K562 (cell line): ENCODE results near the gene NFS1. TPM values are rescaled to one million over a fixed set of nuclear protein-coding genes. Genes with fewer than 3 reads are reported as not detected.

Source experiments
- ATAC-seq: fragments of 200-7000 bp; cut with Tn5 transposase; 3 replicates; pipeline ENCODE4 v1.9.1; 2020; ENCODE audit warnings: moderate library complexity
- BruUV-seq: library from RNA; stranded (reverse); fragments of 400-500 nt; replicated peaks from 2 replicates; lab custom pipeline; 2021; lab: Mats Ljungman, UMichigan
- CTCF ChIA-PET: fragments of 300-600 bp; formaldehyde crosslinking; extraction: SDS; loops from one replicate; lab custom pipeline; 2021; ENCODE audit warnings: low intra/inter-chr PET ratio; lab: Yijun Ruan, JAX
- POLR2A ChIA-PET: fragments of 300-600, 350-650 bp; sonication (Branson Sonifier 250); formaldehyde crosslinking; extraction: SDS; loops from one replicate; lab custom pipeline; 2021; ENCODE audit warnings: antibody characterized with exemption, inconsistent platforms; lab: Yijun Ruan, JAX
- DNase-seq, 4 experiments: peaks; one replicate each; pipeline versions ENCODE4 v3.0.0 to v3.0.0-alpha.2; 2011 to 2018; ENCODE audit warnings: low spot score in 3 of 4, mixed read lengths in 3 of 4; ENCODE audit errors: extremely low read depth in 1 of 4
- FAIRE-seq: peaks from 2 replicates; lab custom pipeline; 2011; peaks lifted over from hg19 to GRCh38; lab: Jason Lieb, UNC
- H2AFZ ChIP-seq: 2 replicates; pipeline ENCODE4 v1.6.0; 2011; ENCODE audit warnings: low read depth, low read length, control low read depth, inconsistent platforms
- H3K27ac ChIP-seq: fragments of 200-600 bp; 3 replicates; pipeline ENCODE4 v1.8.0; 2011; ENCODE audit warnings: low read depth, mild to moderate bottlenecking, control low read depth, inconsistent platforms, low read length, moderate library complexity, mixed read lengths; ENCODE audit errors: extremely low read depth
- H3K27me3 ChIP-seq, 2 experiments: fragments of 300-600 bp in 1 of 2; 2 replicates in 1 of 2; 3 replicates in 1 of 2; pipeline versions ENCODE4 v1.6.0 to v1.8.0; 2011; ENCODE audit warnings: inconsistent platforms in 2 of 2, low read length in 2 of 2, mild to moderate bottlenecking in 1 of 2, mixed read lengths in 1 of 2, moderate library complexity in 1 of 2; ENCODE audit not compliant: control insufficient read depth in 2 of 2, insufficient read depth in 2 of 2
- H3K36me3 ChIP-seq: fragments of 300-600 bp; 3 replicates; pipeline ENCODE4 v1.8.0; 2011; ENCODE audit warnings: mild to moderate bottlenecking, low read length, inconsistent platforms; ENCODE audit not compliant: control insufficient read depth, insufficient read depth
- H3K4me1 ChIP-seq, 2 experiments: fragments of 200-600 bp in 1 of 2; replicated peaks in 1 of 2; 2 replicates in 1 of 2; 3 replicates in 1 of 2; pipeline versions ENCODE4 v1.5.1 to v1.8.0; 2011; ENCODE audit warnings: inconsistent platforms in 2 of 2, low read length in 2 of 2, mild to moderate bottlenecking in 1 of 2, mixed read lengths in 1 of 2, moderate library complexity in 1 of 2; ENCODE audit not compliant: control insufficient read depth in 2 of 2, insufficient read depth in 2 of 2
- H3K4me2 ChIP-seq: 2 replicates; pipeline ENCODE4 v1.6.1; 2011; ENCODE audit warnings: low read length, control low read depth, inconsistent platforms, mixed read lengths; ENCODE audit not compliant: insufficient read depth
- H3K4me3 ChIP-seq: fragments of 200-600 bp; sonication (generic), shearing (Covaris generic); 2 replicates; pipeline ENCODE4 v1.5.1; 2016; ENCODE audit warnings: control low read depth, inconsistent platforms
- H3K79me2 ChIP-seq: fragments of 200-600 bp; 3 replicates; pipeline ENCODE4 v1.8.0; 2011; ENCODE audit warnings: low read length, inconsistent platforms; ENCODE audit not compliant: control insufficient read depth, insufficient read depth
- H3K9ac ChIP-seq, 2 experiments: 2 replicates each; pipeline versions ENCODE4 v1.6.0 to v1.6.1; 2011; ENCODE audit warnings: low read depth in 2 of 2, low read length in 2 of 2, control low read depth in 1 of 2, inconsistent platforms in 1 of 2, mild to moderate bottlenecking in 1 of 2, mixed read lengths in 1 of 2; ENCODE audit not compliant: insufficient read depth in 1 of 2
- H3K9me1 ChIP-seq: one replicate; pipeline ENCODE4 v1.6.0; 2011; ENCODE audit warnings: inconsistent platforms, mild to moderate bottlenecking, low read length, moderate library complexity; ENCODE audit not compliant: control insufficient read depth, insufficient read depth
- H3K9me3 ChIP-seq: replicated peaks from 2 replicates; pipeline ENCODE4 v1.5.1; 2011; ENCODE audit warnings: low read depth, low read length, inconsistent platforms; ENCODE audit not compliant: control insufficient read depth, insufficient read depth
- H4K20me1 ChIP-seq: replicated peaks from 2 replicates; pipeline ENCODE4 v1.6.1; 2011; ENCODE audit warnings: low read length, inconsistent platforms, mixed read lengths; ENCODE audit not compliant: control insufficient read depth, insufficient read depth
- ATF1 ChIP-seq, 2 experiments: fragments of 450-650 bp in 1 of 2; IDR thresholded peaks; 2 replicates each; pipeline ENCODE4 v1.6.1; 2016; ENCODE audit warnings: missing compliant biosample characterization in 1 of 2, missing genetic modification characterization in 1 of 2
- E2F8 ChIP-seq: fragments of 450-650 bp; IDR thresholded peaks from 2 replicates; pipeline ENCODE4 v1.7.1; 2018; ENCODE audit warnings: mild to moderate bottlenecking, low read depth; ENCODE audit not compliant: partially characterized antibody
- HMGN3 ChIP-seq: IDR thresholded peaks from 2 replicates; pipeline ENCODE4 v1.6.1; 2011; ENCODE audit warnings: borderline replicate concordance, low read depth, mild to moderate bottlenecking, mixed read lengths, low read length; ENCODE audit not compliant: insufficient read length; ENCODE audit errors: extremely low read depth
- NR0B1 ChIP-seq: fragments of 450-650 bp; IDR thresholded peaks from one replicate; pipeline ENCODE4 v1.6.1; 2018; ENCODE audit warnings: mild to moderate bottlenecking, moderate library complexity; ENCODE audit not compliant: partially characterized antibody
- PHB2 ChIP-seq: fragments of 450-650 bp; IDR thresholded peaks from 2 replicates; pipeline ENCODE4 v1.6.1; 2017; ENCODE audit warnings: low read depth
- PKNOX1 ChIP-seq: fragments of 450-650 bp; IDR thresholded peaks from 2 replicates; pipeline ENCODE4 v1.6.1; 2016
- POLR2H ChIP-seq: IDR thresholded peaks from 2 replicates; pipeline ENCODE4 v1.6.1; 2016; ENCODE audit warnings: missing genetic modification characterization, low read depth, mild to moderate bottlenecking, control low read depth, missing compliant biosample characterization, moderate library complexity
- SREBF2 ChIP-seq: sonication (generic); formaldehyde crosslinking; IDR thresholded peaks from 2 replicates; pipeline ENCODE4 v1.4.0; 2020; ENCODE audit warnings: mild to moderate bottlenecking, missing genetic modification reagents
- TRIM28 ChIP-seq: fragments of 450-650 bp; IDR thresholded peaks from 2 replicates; pipeline ENCODE4 v1.6.1; 2017
- ZNF3 ChIP-seq: fragments of 250-450 bp; sonication (Bioruptor Pico); IDR thresholded peaks from 2 replicates; pipeline ENCODE4 v1.5.0; 2021; ENCODE audit warnings: mild to moderate bottlenecking, moderate library complexity
- ZNF764 ChIP-seq: fragments of 250-450 bp; sonication (Bioruptor Pico); IDR thresholded peaks from 2 replicates; pipeline ENCODE4 v1.4.0; 2020; ENCODE audit warnings: low read depth, mild to moderate bottlenecking, moderate library complexity
- WGBS: fragments of 100-300 bp; shearing (Covaris generic); methylation state at CpG from one replicate; pipeline ENCODE4 v1.1.6; 2016; ENCODE audit warnings: low coverage, mixed read lengths; ENCODE audit not compliant: insufficient coverage; ENCODE audit errors: missing lambda C conversion rate; 5-methylcytosine and 5-hydroxymethylcytosine counted together
- in situ Hi-C: fragments of 300-500 bp; cut with MboI; formaldehyde crosslinking; loops from 4 replicates; pipeline ENCODE4 v1.15.0; 2018; ENCODE audit warnings: inconsistent platforms, mixed read lengths
- intact Hi-C: fragments of 100-400 bp; cut with micrococcal nuclease; formaldehyde crosslinking; loops from 2 replicates; pipeline ENCODE4 v1.14.2; 2022
- polyA plus RNA-seq, 8 experiments: library from polyadenylated mRNA; depleted of rRNA in 4 of 8; stranded (reverse) in 5 of 8; unstranded in 3 of 8; fragments of >200 nt; fragmentation: Nextera tagmentation in 2 of 8; fragmentation: Illumina TruSeq in 1 of 8; extraction: Ambion mirVana in 2 of 8; extraction: Trizol in 1 of 8; gene quantifications; 2 replicates each; pipeline versions ENCODE4 v1.2.1 to v1.2.3, GENCODE V29; 2011 to 2014; ENCODE audit warnings: inconsistent platforms in 1 of 8, missing spikeins in 1 of 8
- total RNA-seq, 7 experiments: library from RNA; depleted of rRNA in 6 of 7; stranded (reverse); fragments of >200 nt in 6 of 7; fragmentation: Illumina TruSeq in 2 of 7; extraction: Trizol in 2 of 7; gene quantifications; 2 replicates each; pipeline versions ENCODE4 v1.2.1 to v1.2.3, GENCODE V29; 2011 to 2021; ENCODE audit warnings: low replicate concordance in 1 of 7
- TF ChIP-seq, protein P1 (sequence below): fragments of 450-650 bp; formaldehyde crosslinking; IDR thresholded peaks from 2 replicates; pipeline ENCODE4 v1.4.0; 2022; ENCODE audit warnings: missing genetic modification characterization

The NFS1 gene
- total and polyA plus RNA-seq, 9 of the 15 experiments (the other 6 are each of a cell fraction or from before 2014, with no cell fraction given), result 11.5 to 84.8 (median 47.1) TPM

DNA sequence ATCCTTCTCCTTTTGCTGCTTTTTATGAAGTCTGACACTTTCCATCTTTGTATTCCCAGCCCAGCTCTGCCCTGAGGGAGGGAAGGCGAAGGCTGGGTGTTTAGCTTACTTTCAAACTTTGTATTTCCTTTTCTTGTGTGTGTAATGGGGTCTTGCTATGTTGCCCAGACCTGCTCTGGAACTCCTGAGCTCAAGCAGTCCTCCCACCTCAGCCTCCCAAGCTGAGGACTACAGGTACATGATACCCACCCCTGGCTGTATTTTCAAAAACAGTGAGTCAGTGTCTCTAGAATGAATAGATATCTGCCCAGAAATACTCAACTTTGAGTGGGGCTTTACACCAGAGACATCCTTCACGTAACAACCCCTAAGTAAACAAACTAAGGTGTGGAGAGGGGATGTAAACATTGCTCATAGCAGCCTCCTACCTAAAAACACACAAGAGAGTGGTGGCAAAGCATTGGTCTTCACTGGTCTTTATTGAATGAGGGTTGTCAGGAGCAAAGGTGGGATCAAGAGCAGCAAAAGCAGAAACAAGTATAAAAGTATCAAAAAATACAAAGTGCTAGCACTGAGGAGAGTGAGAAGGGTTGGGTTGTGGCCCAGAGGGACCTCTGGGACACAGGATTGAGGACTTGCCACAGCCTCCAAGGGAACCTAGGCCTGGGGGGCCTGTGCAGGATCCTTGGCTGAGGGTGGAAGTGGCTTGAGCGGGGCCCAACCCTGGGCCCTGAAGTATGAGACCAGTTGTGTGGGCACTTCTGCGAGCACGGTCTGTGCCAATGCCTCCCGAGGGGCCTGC, 73.4 kb downstream of the NFS1 start:
- Histone ChIP-seq H2AFZ (no peak overlapping the region), H3K9me1 (no peaks in the 10 kb centered on the region), H3K4me2 (no peak overlapping the region), H3K36me3 (peaks cover 50% of the 10 kb centered on the region; the same call in 2 of the 3 replicates), H3K4me3 (no peak overlapping the region), H3K27me3 (no peaks in the 10 kb centered on the region), H3K9me3 (no peaks in the 10 kb centered on the region), H3K79me2 (no peaks in the 10 kb centered on the region), H4K20me1 (no peaks in the 10 kb centered on the region), H3K27ac (no peak overlapping the region), H3K4me1 (no peaks in the 10 kb centered on the region), H3K9ac (no peak overlapping the region)
- in situ Hi-C loops, result no loop called here
- POLR2A ChIA-PET, result interaction anchor here (0.9 to 1.1 kb wide), 3 partner anchors 11 to 32 kb away, joined by 3 read pairs; no protein-coding TSS in a partner anchor
- TF ChIP-seq ZNF764 (CRISPR knock-in tag) (no peak), HMGN3 (no peak), POLR2H (no peak), ZNF3 (CRISPR knock-in tag) (no peak), PHB2 (no peak), TRIM28 (no peak), PKNOX1 (no peak), ATF1 (CRISPR knock-in tag; IDR thresholded peaks at IDR 0.05) (no peak), ATF1 (tag; IDR thresholded peaks at IDR 0.05) (no peak), E2F8 (no peak), SREBF2 (no peak), NR0B1 (no peak)
- TF ChIP-seq, protein P1, sequence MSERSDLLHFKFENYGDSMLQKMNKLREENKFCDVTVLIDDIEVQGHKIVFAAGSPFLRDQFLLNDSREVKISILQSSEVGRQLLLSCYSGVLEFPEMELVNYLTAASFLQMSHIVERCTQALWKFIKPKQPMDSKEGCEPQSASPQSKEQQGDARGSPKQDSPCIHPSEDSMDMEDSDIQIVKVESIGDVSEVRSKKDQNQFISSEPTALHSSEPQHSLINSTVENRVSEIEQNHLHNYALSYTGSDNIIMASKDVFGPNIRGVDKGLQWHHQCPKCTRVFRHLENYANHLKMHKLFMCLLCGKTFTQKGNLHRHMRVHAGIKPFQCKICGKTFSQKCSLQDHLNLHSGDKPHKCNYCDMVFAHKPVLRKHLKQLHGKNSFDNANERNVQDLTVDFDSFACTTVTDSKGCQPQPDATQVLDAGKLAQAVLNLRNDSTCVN (CRISPR knock-in tag), result no peak
- ATAC-seq (no peak), FAIRE-seq (no peak), DNase-seq (no peak)
- CTCF ChIA-PET, result no interaction called here
- intact Hi-C loops, result no loop called here
- WGBS, result 95% methylated on average over 6 of the region's 6 CpGs
- no TSS peak for BruUV-seq
